ENCODE measurements around the gene ZNF417. TPM values are rescaled to one million over a fixed set of nuclear protein-coding genes. Genes with fewer than 3 reads are reported as not detected.

ZNF417 gene
- total and polyA plus RNA-seq, 2 of the 8 experiments (the other 6 are each of a cell fraction or from before 2014, with no cell fraction given) = 5.4 to 19.2 TPM

DNA sequence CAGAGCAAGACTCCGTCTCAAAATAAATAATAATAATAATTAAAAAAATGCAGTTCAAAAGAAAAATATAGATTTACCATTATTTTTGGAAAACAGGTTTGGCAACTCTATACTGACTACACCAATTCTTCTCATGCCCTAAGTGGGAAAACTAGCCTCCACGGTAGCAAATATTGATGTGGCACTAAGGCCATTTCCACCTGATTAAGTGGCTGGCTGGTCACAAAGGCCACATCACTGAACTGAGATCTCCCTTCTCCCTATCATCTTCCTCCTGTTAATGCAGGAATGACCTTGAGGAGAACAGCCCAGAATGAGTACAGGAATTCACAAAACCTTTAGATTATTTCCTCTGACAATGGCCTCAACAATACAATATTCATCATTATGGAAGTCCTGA lies 46.2 kb downstream of the ZNF417 start:
- Histone ChIP-seq H2BK5ac (ENCODE audit: low read depth, low read length) (no peak overlapping the region), H4K91ac (replicated peaks; ENCODE audit: insufficient read length, low read length) (no peak overlapping the region), H3K9me3 (ENCODE audit: insufficient read depth in 2 of 2, low read depth in 1 of 2, low read length in 1 of 2) (peaks cover 33 to 36% of the 10 kb centered on the region in 2 experiments), H2BK20ac (ENCODE audit: low read length) (no peak overlapping the region), H3K9ac (replicated peaks in 1 of 4; ENCODE audit: extremely low read depth in 1 of 4, low read depth in 3 of 4, low read length in 3 of 4) (no peak overlapping the region), H3K14ac (ENCODE audit: insufficient read length) (no peak overlapping the region), H3K4me1 (replicated peaks in 1 of 4; ENCODE audit: control insufficient read depth in 3 of 4, insufficient read depth in 4 of 4, low read length in 3 of 4) (no peaks in the 10 kb centered on the region), H3K27ac (ENCODE audit: low read depth, low read length) (no peak overlapping the region), H3K36me3 (ENCODE audit: control insufficient read depth in 2 of 4, insufficient read depth in 4 of 4, low read length in 3 of 4) (peaks cover 29 to 73% (median 52%) of the 10 kb centered on the region in 4 experiments), H3K23ac (ENCODE audit: insufficient read length) (no peak overlapping the region), H4K5ac (ENCODE audit: insufficient read length, low read depth, low read length) (no peak overlapping the region), H3K23me2 (ENCODE audit: low read depth, low read length) (no peaks in the 10 kb centered on the region), H3K56ac (replicated peaks; ENCODE audit: insufficient read length, low read depth, low read length) (no peak overlapping the region), H3K4me3 (ENCODE audit: extremely low read depth in 1 of 4, insufficient read depth in 2 of 4, low read depth in 3 of 4, low read length in 4 of 4) (no peak overlapping the region), H2BK120ac (replicated peaks; ENCODE audit: low read depth, low read length) (no peak overlapping the region), H3K27me3 (replicated peaks in 1 of 4; ENCODE audit: control insufficient read depth in 3 of 4, extremely low read depth in 1 of 4, insufficient read depth in 3 of 4, low read length in 3 of 4) (no peaks in the 10 kb centered on the region), H3K4me2 (ENCODE audit: insufficient read depth in 1 of 2, low read depth in 2 of 2, low read length in 2 of 2) (no peak overlapping the region), H2AK5ac (ENCODE audit: low read depth, low read length) (no peak overlapping the region), H2AFZ (ENCODE audit: low read length) (no peak overlapping the region), H4K8ac (ENCODE audit: extremely low read depth, insufficient read depth, low read length) (no peak overlapping the region), H2BK15ac (ENCODE audit: low read length) (no peak overlapping the region), H3K79me2 (ENCODE audit: control insufficient read depth in 1 of 2, insufficient read depth in 2 of 2, low read length in 2 of 2) (peaks cover 5 to 64% of the 10 kb centered on the region in 2 experiments), H4K20me1 (replicated peaks in 1 of 2; ENCODE audit: control insufficient read depth in 1 of 2, insufficient read depth in 2 of 2, low read length in 2 of 2) (peaks cover 1 to 9% of the 10 kb centered on the region in 2 experiments), H3K79me1 (ENCODE audit: low read depth, low read length) (peaks cover 10% of the 10 kb centered on the region), H2BK12ac (ENCODE audit: low read depth, low read length) (no peak overlapping the region), H3K4ac (replicated peaks; ENCODE audit: insufficient read length, low read depth, low read length) (no peak overlapping the region), H3K18ac (ENCODE audit: extremely low read depth, low read length) (no peak overlapping the region)
- FAIRE-seq (no peak), DNase-seq (ENCODE audit: low read depth in 1 of 2, low spot score in 2 of 2) (no peak)
- ChIA-PET POLR2A (ENCODE audit: partially characterized antibody) (interaction anchor here (1.3 to 8.7 kb wide), 3 partner anchors 17 to 66 kb away, joined by 3 to 94 read pairs (median 3); partner anchors contain the start of gene ZNF814), CTCF (ENCODE audit: partially characterized antibody) (interaction anchor here (1.4 kb wide), 2 partner anchors 15 to 17 kb away, joined by 3 to 4 read pairs; no protein-coding TSS in a partner anchor)
- WGBS, 2 experiments (ENCODE audit: extremely low coverage in 1 of 2, insufficient coverage in 1 of 2, insufficient read length in 1 of 2, insufficient replicate concordance in 2 of 2, low coverage in 1 of 2, low lambda C conversion rate in 2 of 2, missing lambda C conversion rate in 1 of 2) = 97% methylated on average over 2 of the region's 2 CpGs; no CpG with 5 or more reads in 1 of the 2 experiments
